H1 (cell line): ENCODE data around the gene HSD17B4. TPM values are rescaled to one million over a fixed set of nuclear protein-coding genes. Genes with fewer than 3 reads are reported as not detected.

Experiments
- CTCF ChIA-PET: fragments of 300-600 bp; sonication (Branson Sonifier 250); formaldehyde crosslinking; loops from one replicate; lab custom pipeline; 2021; ENCODE audit not compliant: partially characterized antibody; lab: Charles Lee
- POLR2A ChIA-PET: fragments of 300-600 bp; sonication (Branson Sonifier 250); formaldehyde crosslinking; loops from one replicate; lab custom pipeline; 2021; ENCODE audit warnings: inconsistent platforms; ENCODE audit not compliant: partially characterized antibody; lab: Charles Lee
- DNase-seq, 2 experiments: peaks; one replicate each; pipeline versions ENCODE4 v3.0.0 to v3.0.0-alpha.2; 2010 to 2022; ENCODE audit warnings: low spot score in 2 of 2, low read depth in 1 of 2, mixed read lengths in 1 of 2
- FAIRE-seq: peaks from 2 replicates; lab custom pipeline; 2011; peaks lifted over from hg19 to GRCh38; lab: Jason Lieb, UNC
- H2AFZ ChIP-seq: 2 replicates; pipeline ENCODE4 v1.8.1; 2012; ENCODE audit warnings: low read length, inconsistent platforms
- H2AK5ac ChIP-seq: 2 replicates; pipeline ENCODE4 v1.6.1; 2013; ENCODE audit warnings: low read depth, low read length
- H2BK120ac ChIP-seq: replicated peaks from 2 replicates; pipeline ENCODE3; 2013; ENCODE audit warnings: low read depth, low read length, inconsistent platforms
- H2BK12ac ChIP-seq: 2 replicates; pipeline ENCODE4 v1.6.1; 2013; ENCODE audit warnings: low read depth, low read length
- H2BK15ac ChIP-seq: 2 replicates; pipeline ENCODE4 v1.6.1; 2013; ENCODE audit warnings: low read length
- H2BK20ac ChIP-seq: 2 replicates; pipeline ENCODE4 v1.6.1; 2013; ENCODE audit warnings: low read length
- H2BK5ac ChIP-seq: 2 replicates; pipeline ENCODE4 v1.6.1; 2013; ENCODE audit warnings: low read depth, low read length
- H3K14ac ChIP-seq: 2 replicates; pipeline ENCODE4 v1.6.1; 2013; ENCODE audit warnings: inconsistent platforms; ENCODE audit not compliant: insufficient read length
- H3K18ac ChIP-seq: 2 replicates; pipeline ENCODE4 v1.6.1; 2013; ENCODE audit warnings: low read length; ENCODE audit errors: extremely low read depth
- H3K23ac ChIP-seq: 2 replicates; pipeline ENCODE4 v1.6.1; 2013; ENCODE audit warnings: inconsistent platforms; ENCODE audit not compliant: insufficient read length
- H3K23me2 ChIP-seq: 2 replicates; pipeline ENCODE4 v1.6.1; 2013; ENCODE audit warnings: low read depth, low read length
- H3K27ac ChIP-seq: 2 replicates; pipeline ENCODE4 v1.6.1; 2011; ENCODE audit warnings: low read depth, low read length, inconsistent platforms
- H3K27me3 ChIP-seq, 4 experiments: replicated peaks in 1 of 4; 1 replicate in 1 of 4; 2 replicates in 3 of 4; pipeline versions ENCODE4 v1.6.1 to v1.8.1; 2011 to 2013; ENCODE audit warnings: low read length in 3 of 4, mild to moderate bottlenecking in 3 of 4, inconsistent platforms in 2 of 4, mixed read lengths in 2 of 4, moderate library complexity in 1 of 4; ENCODE audit not compliant: control insufficient read depth in 3 of 4, insufficient read depth in 3 of 4; ENCODE audit errors: extremely low read depth in 1 of 4
- H3K36me3 ChIP-seq, 4 experiments: 2 replicates each; pipeline versions ENCODE4 v1.6.1 to v1.8.1; 2011 to 2013; ENCODE audit warnings: mild to moderate bottlenecking in 4 of 4, low read length in 3 of 4, moderate library complexity in 2 of 4, control low read depth in 1 of 4, inconsistent platforms in 1 of 4; ENCODE audit not compliant: insufficient read depth in 4 of 4, control insufficient read depth in 2 of 4
- H3K4ac ChIP-seq: replicated peaks from 2 replicates; pipeline ENCODE3; 2013; ENCODE audit warnings: low read length, low read depth, mixed read lengths, inconsistent platforms; ENCODE audit not compliant: insufficient read length
- H3K4me1 ChIP-seq, 4 experiments: replicated peaks in 1 of 4; 1 replicate in 1 of 4; 2 replicates in 3 of 4; pipeline versions ENCODE4 v1.6.1 to v1.8.1; 2011 to 2013; ENCODE audit warnings: low read length in 3 of 4, inconsistent platforms in 2 of 4, mixed read lengths in 1 of 4; ENCODE audit not compliant: insufficient read depth in 4 of 4, control insufficient read depth in 3 of 4
- H3K4me2 ChIP-seq, 2 experiments: 2 replicates each; pipeline versions ENCODE4 v1.6.1 to v1.8.1; 2011 to 2013; ENCODE audit warnings: low read depth in 2 of 2, low read length in 2 of 2, control low read depth in 1 of 2, inconsistent platforms in 1 of 2, mild to moderate bottlenecking in 1 of 2; ENCODE audit not compliant: insufficient read depth in 1 of 2
- H3K4me3 ChIP-seq, 4 experiments: fragments of 200-600, 300-600 bp in 1 of 4; sonication (generic), shearing (Covaris generic), sonication (Bioruptor Twin) in 1 of 4; 2 replicates each; pipeline versions ENCODE4 v1.5.1 to v1.8.1; 2011 to 2016; ENCODE audit warnings: low read length in 4 of 4, low read depth in 3 of 4, control low read depth in 2 of 4, inconsistent platforms in 2 of 4, mild to moderate bottlenecking in 2 of 4, mixed read lengths in 1 of 4, moderate library complexity in 1 of 4; ENCODE audit not compliant: insufficient read depth in 2 of 4; ENCODE audit errors: extremely low read depth in 1 of 4
- H3K56ac ChIP-seq: replicated peaks from 2 replicates; pipeline ENCODE3; 2013; ENCODE audit warnings: low read depth, mild to moderate bottlenecking, mixed read lengths, low read length, inconsistent platforms; ENCODE audit not compliant: insufficient read length
- H3K79me1 ChIP-seq: 2 replicates; pipeline ENCODE4 v1.6.1; 2013; ENCODE audit warnings: low read depth, low read length, control low read depth
- H3K79me2 ChIP-seq, 2 experiments: 2 replicates each; pipeline versions ENCODE4 v1.6.1 to v1.8.1; 2012 to 2013; ENCODE audit warnings: low read length in 2 of 2, mild to moderate bottlenecking in 2 of 2, inconsistent platforms in 1 of 2; ENCODE audit not compliant: insufficient read depth in 2 of 2, control insufficient read depth in 1 of 2
- H3K9ac ChIP-seq, 4 experiments: replicated peaks in 1 of 4; 1 replicate in 1 of 4; 2 replicates in 3 of 4; pipeline versions ENCODE4 v1.6.1 to v1.8.1; 2011 to 2013; ENCODE audit warnings: low read depth in 3 of 4, low read length in 3 of 4, control low read depth in 2 of 4, mild to moderate bottlenecking in 2 of 4, moderate library complexity in 2 of 4, inconsistent platforms in 1 of 4; ENCODE audit errors: extremely low read depth in 1 of 4
- H3K9me3 ChIP-seq, 2 experiments: 2 replicates each; pipeline versions ENCODE4 v1.6.1 to v1.8.1; 2012 to 2013; ENCODE audit warnings: mild to moderate bottlenecking in 2 of 2, moderate library complexity in 2 of 2, control low read depth in 1 of 2, inconsistent platforms in 1 of 2, low read depth in 1 of 2, low read length in 1 of 2, mixed read lengths in 1 of 2; ENCODE audit not compliant: insufficient read depth in 2 of 2
- H4K20me1 ChIP-seq, 2 experiments: replicated peaks in 1 of 2; 2 replicates each; pipeline versions ENCODE3 to v1.8.1; 2011 to 2013; ENCODE audit warnings: inconsistent platforms in 2 of 2, low read length in 2 of 2, mild to moderate bottlenecking in 1 of 2; ENCODE audit not compliant: insufficient read depth in 2 of 2, control insufficient read depth in 1 of 2
- H4K5ac ChIP-seq: 2 replicates; pipeline ENCODE4 v1.6.1; 2013; ENCODE audit warnings: low read length, low read depth, mixed read lengths, inconsistent platforms; ENCODE audit not compliant: insufficient read length
- H4K8ac ChIP-seq: 2 replicates; pipeline ENCODE4 v1.8.0; 2013; ENCODE audit warnings: mild to moderate bottlenecking, moderate library complexity, low read length, inconsistent platforms; ENCODE audit not compliant: insufficient read depth; ENCODE audit errors: extremely low read depth
- H4K91ac ChIP-seq: replicated peaks from 2 replicates; pipeline ENCODE3; 2013; ENCODE audit warnings: low read length, mixed read lengths, inconsistent platforms; ENCODE audit not compliant: insufficient read length
- EZH2 ChIP-seq: fragments of 200-600 bp; sonication (generic); IDR thresholded peaks from 2 replicates; pipeline ENCODE4 v1.7.1; 2012; ENCODE audit warnings: low read depth, mild to moderate bottlenecking, moderate library complexity, low read length, inconsistent platforms; ENCODE audit not compliant: severe bottlenecking
- GABPA ChIP-seq: IDR thresholded peaks from 2 replicates; pipeline ENCODE4 v1.6.1; 2011; ENCODE audit warnings: mild to moderate bottlenecking, low read length, moderate library complexity, borderline replicate concordance; ENCODE audit not compliant: insufficient read depth
- HDAC2 ChIP-seq, 2 experiments: fragments of 300-600 bp in 1 of 2; sonication (generic) in 1 of 2; IDR thresholded peaks; 2 replicates each; pipeline ENCODE4 v1.6.1; 2011 to 2012; ENCODE audit warnings: low read depth in 2 of 2, low read length in 2 of 2, mild to moderate bottlenecking in 2 of 2, moderate library complexity in 2 of 2, borderline replicate concordance in 1 of 2, inconsistent platforms in 1 of 2
- NANOG ChIP-seq: IDR thresholded peaks from 2 replicates; pipeline ENCODE4 v1.6.1; 2011; ENCODE audit warnings: low read length, low read depth, mild to moderate bottlenecking, inconsistent platforms; ENCODE audit not compliant: insufficient read depth, poor library complexity, severe bottlenecking
- NRF1 ChIP-seq: IDR thresholded peaks from 2 replicates; pipeline ENCODE4 v1.6.1; 2011; ENCODE audit warnings: mild to moderate bottlenecking, low read depth, low read length, improper control_type of control experiment
- WGBS, 2 experiments: shearing (Covaris generic) in 1 of 2; methylation state at CpG; one replicate each; pipeline versions ENCODE4 v1.1.6 to v1.1.7; 2013 to 2015; ENCODE audit warnings: low lambda C conversion rate in 2 of 2, mixed read lengths in 2 of 2, inconsistent platforms in 1 of 2, low coverage in 1 of 2, missing lambda C conversion rate in 1 of 2; ENCODE audit not compliant: insufficient replicate concordance in 2 of 2, insufficient coverage in 1 of 2, insufficient read length in 1 of 2; ENCODE audit errors: extremely low coverage in 1 of 2, missing lambda C conversion rate in 1 of 2; 5-methylcytosine and 5-hydroxymethylcytosine counted together
- polyA plus RNA-seq, 7 experiments: library from polyadenylated mRNA; depleted of rRNA in 3 of 7; stranded (reverse) in 5 of 7; unstranded in 2 of 7; fragments of >200 nt in 5 of 7; fragments of 200-250 nt in 2 of 7; gene quantifications; 1 replicate in 5 of 7; 2 replicates in 1 of 7; 4 replicates in 1 of 7; pipeline versions ENCODE4 v1.2.1 to v1.2.3, GENCODE V29; 2011 to 2013; ENCODE audit warnings: missing spikeins in 2 of 7, mixed read lengths in 2 of 7
- total RNA-seq: library from RNA; stranded (reverse); fragmentation: NEBNext Ultra II Directional; extraction: Animal tissue kit (Norgen Biotek cat#: 25700); gene quantifications from 2 replicates; pipeline ENCODE4 v1.2.1, GENCODE V29; 2021

HSD17B4 gene
- total and polyA plus RNA-seq, 2 of the 8 experiments (the other 6 are each of a cell fraction or from before 2014, with no cell fraction given) = 305 to 369 TPM

DNA sequence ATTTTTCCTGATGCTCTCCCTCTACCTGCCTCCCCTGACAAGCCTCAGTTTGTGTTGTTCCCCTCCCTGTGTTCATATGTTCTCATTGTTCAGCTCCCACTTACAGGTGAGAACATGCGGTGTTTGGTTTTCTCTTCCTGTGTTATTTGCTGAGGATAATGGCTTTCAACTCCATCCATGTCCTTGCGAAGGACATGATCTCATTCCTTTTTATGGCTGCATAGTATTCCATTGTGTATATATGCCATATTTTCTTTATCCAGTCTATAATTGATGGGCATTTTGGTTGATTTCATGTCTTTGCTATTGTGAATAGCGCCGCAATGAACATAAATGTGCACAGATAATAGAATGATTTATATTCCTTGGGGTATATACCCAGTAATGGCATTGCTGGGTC, 99.5 kb downstream of the HSD17B4 start:
- Histone ChIP-seq H3K27me3 (no peaks in the 10 kb centered on the region), H3K23ac (no peak overlapping the region), H3K56ac (no peak overlapping the region), H3K79me1 (no peaks in the 10 kb centered on the region), H3K4me1 (no peaks in the 10 kb centered on the region), H2BK15ac (no peak overlapping the region), H4K20me1 (no peaks in the 10 kb centered on the region), H2BK20ac (no peak overlapping the region), H3K9ac (no peak overlapping the region), H2BK5ac (no peak overlapping the region), H3K36me3 (no peaks in the 10 kb centered on the region), H4K5ac (no peak overlapping the region), H3K23me2 (no peaks in the 10 kb centered on the region), H3K4me3 (no peak overlapping the region), H4K91ac (no peak overlapping the region), H3K4ac (no peak overlapping the region), H2AFZ (no peak overlapping the region), H2BK12ac (no peak overlapping the region), H3K9me3 (no peaks in the 10 kb centered on the region), H3K27ac (no peak overlapping the region), H4K8ac (no peak overlapping the region), H3K79me2 (no peaks in the 10 kb centered on the region), H3K4me2 (no peak overlapping the region), H3K18ac (no peak overlapping the region), H2AK5ac (no peak overlapping the region), H3K14ac (no peak overlapping the region), H2BK120ac (no peak overlapping the region)
- TF ChIP-seq EZH2 (no peak), NANOG (no peak), HDAC2 (IDR thresholded peaks at IDR 0.05; ENCODE audit: borderline replicate concordance in 1 of 2, low read depth in 2 of 2, low read length in 2 of 2) (no peak), NRF1 (no peak), GABPA (no peak)
- CTCF ChIA-PET = interaction anchor here (0.6 kb wide), 2 partner anchors 305 to 316 kb away, joined by 3 read pairs; no protein-coding TSS in a partner anchor
- POLR2A ChIA-PET = no interaction called here
- no peak for FAIRE-seq
- 99% methylated on average over 4 of the region's 4 CpGs; no CpG with 5 or more reads in 1 of the 2 experiments for WGBS, 2 experiments
- DNase-seq = no peak
